VCaP (cell line): ENCODE measurements around the gene SGTA.

Source experiments
- H3K27ac ChIP-seq: fragments of 450-650 bp; 2 replicates; pipeline ENCODE4 v1.5.1; 2017
- TF ChIP-seq, protein P1 (sequence below): fragments of 450-650 bp; conservative IDR thresholded peaks from 2 replicates; pipeline ENCODE4 v1.5.1; 2017; ENCODE audit warnings: mild to moderate bottlenecking, moderate library complexity

SGTA gene

DNA sequence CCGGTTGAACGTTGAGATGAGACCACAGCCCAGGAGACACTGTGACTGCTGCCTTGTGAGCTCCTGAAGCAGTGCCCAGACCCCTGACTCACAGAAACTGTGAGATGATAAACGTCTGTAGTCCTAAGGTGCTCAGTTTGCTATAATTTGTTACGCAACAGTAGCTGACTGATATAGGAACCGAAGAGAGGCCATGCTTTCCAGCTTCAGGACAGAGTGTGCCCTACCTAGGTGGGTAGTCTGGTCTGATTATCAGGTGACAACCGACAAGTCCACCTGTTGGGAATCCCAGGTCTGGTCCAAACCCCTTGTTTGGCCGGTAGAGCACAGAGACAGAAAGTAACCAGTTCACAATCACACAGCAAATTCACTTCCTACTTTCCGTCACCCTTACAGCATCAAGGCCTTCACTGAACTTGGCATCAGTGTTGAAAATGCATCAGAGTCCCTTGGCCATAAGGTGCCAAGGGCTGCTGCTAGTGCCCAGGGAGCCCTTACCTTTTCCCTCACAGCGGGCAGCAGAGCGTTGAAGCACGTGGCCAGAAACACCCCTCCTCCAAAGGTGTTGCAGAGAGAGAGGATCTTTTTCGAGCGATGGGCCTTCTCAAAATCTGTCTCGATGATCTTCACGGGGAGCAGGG lies 46.4 kb downstream of the SGTA start:
- no peak overlapping the region for H3K27ac ChIP-seq
- TF ChIP-seq, protein P1, sequence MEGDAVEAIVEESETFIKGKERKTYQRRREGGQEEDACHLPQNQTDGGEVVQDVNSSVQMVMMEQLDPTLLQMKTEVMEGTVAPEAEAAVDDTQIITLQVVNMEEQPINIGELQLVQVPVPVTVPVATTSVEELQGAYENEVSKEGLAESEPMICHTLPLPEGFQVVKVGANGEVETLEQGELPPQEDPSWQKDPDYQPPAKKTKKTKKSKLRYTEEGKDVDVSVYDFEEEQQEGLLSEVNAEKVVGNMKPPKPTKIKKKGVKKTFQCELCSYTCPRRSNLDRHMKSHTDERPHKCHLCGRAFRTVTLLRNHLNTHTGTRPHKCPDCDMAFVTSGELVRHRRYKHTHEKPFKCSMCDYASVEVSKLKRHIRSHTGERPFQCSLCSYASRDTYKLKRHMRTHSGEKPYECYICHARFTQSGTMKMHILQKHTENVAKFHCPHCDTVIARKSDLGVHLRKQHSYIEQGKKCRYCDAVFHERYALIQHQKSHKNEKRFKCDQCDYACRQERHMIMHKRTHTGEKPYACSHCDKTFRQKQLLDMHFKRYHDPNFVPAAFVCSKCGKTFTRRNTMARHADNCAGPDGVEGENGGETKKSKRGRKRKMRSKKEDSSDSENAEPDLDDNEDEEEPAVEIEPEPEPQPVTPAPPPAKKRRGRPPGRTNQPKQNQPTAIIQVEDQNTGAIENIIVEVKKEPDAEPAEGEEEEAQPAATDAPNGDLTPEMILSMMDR, result no peak

DNA sequence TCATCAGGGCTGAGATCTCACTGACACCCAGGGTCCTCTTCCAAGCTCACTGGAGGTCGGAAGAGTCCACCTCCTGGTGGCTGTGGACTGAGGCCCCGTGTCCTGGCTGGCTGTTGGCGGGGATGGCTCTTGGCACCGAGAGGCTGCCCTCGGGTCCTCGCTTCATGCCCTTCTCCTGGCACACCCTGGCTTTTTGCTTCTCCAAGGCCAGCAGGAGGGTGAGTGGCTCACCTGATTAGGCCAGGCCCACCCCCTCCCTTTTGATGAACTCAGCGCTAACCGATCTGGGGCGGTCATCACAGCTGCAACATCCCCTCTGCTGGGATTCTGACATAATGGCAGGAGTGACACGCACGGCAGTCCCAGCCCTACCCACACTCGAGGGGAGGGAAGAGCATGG lies 47.7 kb downstream of the SGTA start:
- TF ChIP-seq, protein P1, result no peak
- H3K27ac ChIP-seq, result no peak overlapping the region

GRCh38 chr19:2734589-2735288 lies 48.3 kb downstream of the SGTA start:
- H3K27ac ChIP-seq, result no peak overlapping the region
- TF ChIP-seq, protein P1, result no peak

GRCh38 chr19:2733930-2734588 lies 49.0 kb downstream of the SGTA start:
- no peak overlapping the region for H3K27ac ChIP-seq

GRCh38 chr19:2732883-2733282 lies 50.2 kb downstream of the SGTA start:
- TF ChIP-seq, protein P1, result no peak
- no peak overlapping the region for H3K27ac ChIP-seq

More at GRCh38 chr19:2733930-2734588, 49.0 kb downstream of the SGTA start:
- TF ChIP-seq, protein P1, result no peak

- TF ChIP-seq, protein P1, result no peak
- H3K27ac ChIP-seq, result no peak overlapping the region
Measured at GRCh38 chr19:2732157-2732725, 50.8 kb downstream of the SGTA start.
